NCI-H1436 treated with DMSO at 0.1 percent for 48 hours (cell line): Measurements from ENCODE around the gene TLCD3B.

Experiments
- DNase-seq: peaks from one replicate; lab custom pipeline; 2025; lab: John Stamatoyannopoulos, UW

The TLCD3B gene, protein sequence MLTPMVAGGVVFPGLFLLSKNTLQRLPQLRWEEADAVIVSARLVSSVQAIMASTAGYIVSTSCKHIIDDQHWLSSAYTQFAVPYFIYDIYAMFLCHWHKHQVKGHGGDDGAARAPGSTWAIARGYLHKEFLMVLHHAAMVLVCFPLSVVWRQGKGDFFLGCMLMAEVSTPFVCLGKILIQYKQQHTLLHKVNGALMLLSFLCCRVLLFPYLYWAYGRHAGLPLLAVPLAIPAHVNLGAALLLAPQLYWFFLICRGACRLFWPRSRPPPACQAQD

GRCh38 chr16:30030841-30031413, at the start of gene TLCD3B:
Gene TLCD3B, minus strand, starts transcription at chr16:30031271. Its CDS starts 744 bp downstream, at chr16:30030527.
- no peak for DNase-seq

DNA sequence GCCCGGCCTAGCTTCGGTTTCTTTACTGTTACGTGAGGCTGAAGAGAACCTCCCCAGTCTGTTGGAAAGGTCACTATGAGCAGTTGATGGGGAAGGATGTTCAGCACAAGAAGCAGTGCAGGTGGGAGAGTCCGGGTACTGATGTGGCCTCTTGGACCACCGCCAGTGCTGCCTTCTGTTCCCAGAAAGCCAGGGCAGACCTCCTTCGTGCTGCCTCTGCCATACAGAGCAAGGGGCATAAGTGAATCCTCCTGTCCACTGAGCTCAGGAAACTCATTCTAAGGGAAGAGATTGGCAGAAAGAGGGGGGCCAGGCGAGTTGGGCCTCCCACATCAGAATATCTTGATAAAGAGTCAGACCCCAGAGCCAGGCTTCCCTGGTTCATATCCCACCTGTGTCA, 48.4 kb upstream of the TLCD3B start:
- DNase-seq: no peak

GRCh38 chr16:30078744-30079143, 47.7 kb upstream of the TLCD3B start:
- no peak for DNase-seq

GRCh38 chr16:30077656-30078055, 46.6 kb upstream of the TLCD3B start:
- no peak for DNase-seq

- no peak for DNase-seq
These were observed 45.3 kb upstream of the TLCD3B start for GRCh38 chr16:30076276-30076791.

GRCh38 chr16:30075503-30076275, 44.6 kb upstream of the TLCD3B start, which contains the start of gene PPP4C:
Gene PPP4C, plus strand, starts transcription at chr16:30075994. Its CDS starts 384 bp downstream, at chr16:30076378.
- no peak for DNase-seq

DNA sequence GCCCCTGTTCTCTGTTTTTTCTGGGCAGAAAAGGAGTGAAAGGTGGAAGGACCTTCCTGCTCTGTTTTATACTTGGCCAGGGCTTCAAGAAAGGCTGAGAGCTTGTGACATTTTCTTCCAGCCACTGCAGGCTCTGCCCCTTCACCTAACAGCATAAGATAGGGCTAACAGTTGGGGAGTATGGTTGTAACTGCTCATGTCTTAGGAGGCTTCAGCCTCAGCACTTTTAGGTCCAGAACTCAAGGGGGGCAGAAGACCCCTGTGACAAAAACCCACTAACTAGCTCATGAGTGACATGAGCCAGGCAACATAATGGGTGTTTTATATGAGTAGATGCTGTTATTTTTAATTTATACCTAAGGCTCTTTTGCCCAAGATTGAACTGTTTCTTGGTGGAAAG, 39.4 kb upstream of the TLCD3B start:
- DNase-seq: no peak

- DNase-seq: no peak
These were observed 38.8 kb upstream of the TLCD3B start for GRCh38 chr16:30069611-30070462.

DNA sequence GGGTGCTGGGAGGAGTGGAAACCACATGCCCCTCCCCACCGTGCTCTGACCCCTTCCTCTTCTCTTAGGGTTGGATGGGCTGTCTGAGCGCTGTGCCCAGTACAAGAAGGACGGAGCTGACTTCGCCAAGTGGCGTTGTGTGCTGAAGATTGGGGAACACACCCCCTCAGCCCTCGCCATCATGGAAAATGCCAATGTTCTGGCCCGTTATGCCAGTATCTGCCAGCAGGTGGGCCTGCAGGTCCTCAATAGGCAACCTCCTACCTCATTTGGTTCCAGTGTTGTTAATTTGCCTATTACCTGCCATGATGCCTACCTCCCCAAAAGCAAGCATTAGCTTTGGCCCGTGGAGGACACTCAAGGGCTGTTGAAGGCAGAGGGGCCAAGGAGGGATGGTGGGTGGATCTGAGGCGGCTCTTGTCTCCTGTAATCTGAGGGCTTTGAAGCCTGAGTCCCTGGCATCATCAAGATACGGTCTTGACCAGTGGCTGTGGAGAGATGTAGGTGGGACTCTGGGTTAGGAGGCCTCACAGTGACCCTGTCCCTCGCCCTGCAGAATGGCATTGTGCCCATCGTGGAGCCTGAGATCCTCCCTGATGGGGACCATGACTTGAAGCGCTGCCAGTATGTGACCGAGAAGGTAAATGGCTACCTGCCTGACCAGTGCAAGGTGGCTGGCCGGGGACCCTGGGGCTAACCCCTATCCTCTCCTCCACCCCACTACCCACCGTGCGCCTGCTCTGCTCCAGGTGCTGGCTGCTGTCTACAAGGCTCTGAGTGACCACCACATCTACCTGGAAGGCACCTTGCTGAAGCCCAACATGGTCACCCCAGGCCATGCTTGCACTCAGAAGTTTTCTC, 37.9 kb upstream of the TLCD3B start:
- DNase-seq: no peak

- DNase-seq: no peak
These were observed 37.3 kb upstream of the TLCD3B start for GRCh38 chr16:30068333-30068732.

GRCh38 chr16:30067584-30067916, 36.5 kb upstream of the TLCD3B start:
- DNase-seq: no peak

DNA sequence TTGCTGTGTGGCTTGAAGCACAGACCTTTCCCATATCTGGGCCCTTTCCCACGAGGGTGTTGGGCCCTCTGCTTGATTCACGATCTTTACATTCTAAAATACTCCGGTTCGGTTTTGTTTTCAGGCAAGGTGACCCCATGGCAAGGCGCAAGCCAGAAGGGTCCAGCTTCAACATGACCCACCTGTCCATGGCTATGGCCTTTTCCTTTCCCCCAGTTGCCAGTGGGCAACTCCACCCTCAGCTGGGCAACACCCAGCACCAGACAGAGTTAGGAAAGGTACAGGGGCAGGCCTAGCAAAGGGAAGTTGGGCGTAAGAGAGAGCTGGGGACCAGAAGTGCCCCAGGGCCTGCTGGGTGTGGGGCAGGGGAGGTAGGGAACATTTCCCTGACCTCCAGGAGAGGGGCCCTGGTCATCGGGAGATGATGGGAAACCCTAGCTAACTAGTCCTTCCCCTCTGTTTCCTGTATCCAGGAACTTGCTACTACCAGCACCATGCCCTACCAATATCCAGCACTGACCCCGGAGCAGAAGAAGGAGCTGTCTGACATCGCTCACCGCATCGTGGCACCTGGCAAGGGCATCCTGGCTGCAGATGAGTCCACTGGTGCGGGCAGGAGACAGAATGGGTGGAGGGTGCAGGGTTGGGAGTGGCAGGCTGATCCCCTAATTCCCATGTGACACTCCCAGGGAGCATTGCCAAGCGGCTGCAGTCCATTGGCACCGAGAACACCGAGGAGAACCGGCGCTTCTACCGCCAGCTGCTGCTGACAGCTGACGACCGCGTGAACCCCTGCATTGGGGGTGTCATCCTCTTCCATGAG, 35.9 kb upstream of the TLCD3B start:
- DNase-seq: no peak

- no peak for DNase-seq
These were observed 35.1 kb upstream of the TLCD3B start for GRCh38 chr16:30065943-30066760.

GRCh38 chr16:30065102-30065942, 34.3 kb upstream of the TLCD3B start, which contains the start of gene ALDOA:
Gene ALDOA, plus strand, starts transcription at chr16:30065760. Its CDS starts 1,138 bp downstream, at chr16:30066898.
- peak; percentile 79 for DNase-seq

DNA sequence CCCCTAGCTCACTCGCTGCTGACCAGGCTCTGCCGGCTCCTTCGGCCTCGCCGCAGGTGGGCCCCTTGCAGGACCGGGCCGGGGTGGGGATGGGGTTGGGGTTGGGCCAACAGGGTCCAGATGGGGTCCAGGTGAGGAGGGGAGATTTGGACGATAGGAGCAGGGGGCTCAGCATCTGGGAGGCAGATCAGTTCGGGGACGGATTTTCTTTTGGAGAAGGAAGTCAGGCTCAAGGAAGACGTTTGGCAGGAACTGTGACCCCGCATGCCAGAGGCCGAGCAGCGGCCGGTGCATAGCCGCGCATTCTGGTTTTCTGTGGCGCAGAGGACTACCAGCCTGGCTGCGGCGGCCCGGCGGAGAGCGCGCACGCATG, 33.6 kb upstream of the TLCD3B start:
- no peak for DNase-seq

GRCh38 chr16:30063893-30064728, 33.0 kb upstream of the TLCD3B start:
- no peak for DNase-seq

GRCh38 chr16:30063278-30063892, 32.3 kb upstream of the TLCD3B start:
- no peak for DNase-seq
